Activated T-helper 1 cell treated with anti-CD3 and anti-CD28 coated beads, Interleukin-12 subunit alpha, Interleukin-12 subunit beta, Interleukin-2, Interleukin-4 antibody, amounts not matched to agents 30 ng/mL and 10 ng/mL and 1 ng/mL, durations not matched to agents 14 hours and 24 hours and 36 hours (primary cell): ENCODE measurements around the gene POLR3GL. TPM values are rescaled to one million over a fixed set of nuclear protein-coding genes. Genes with fewer than 3 reads are reported as not detected.
"Not testable (repeated sequence)": the region's sequence is repeated elsewhere in the genome, so short reads cannot be mapped to it uniquely, and the experiment has no call there.

ENCODE experiments used
- DNase-seq: peaks from one replicate; pipeline ENCODE4 v3.0.0; 2021; ENCODE audit warnings: low spot score
- H3K27ac Mint-ChIP-seq: one replicate; pipeline ENCODE4 v1.8.0; 2021; ENCODE audit warnings: mild to moderate bottlenecking, mixed read lengths
- H3K27me3 Mint-ChIP-seq: one replicate; pipeline ENCODE4 v1.8.0; 2022; ENCODE audit warnings: mild to moderate bottlenecking, moderate library complexity, mixed read lengths; ENCODE audit not compliant: insufficient read depth
- H3K36me3 Mint-ChIP-seq: one replicate; pipeline ENCODE4 v1.8.0; 2021; ENCODE audit warnings: low read depth, mixed read lengths
- H3K4me1 Mint-ChIP-seq: one replicate; pipeline ENCODE4 v1.8.0; 2021; ENCODE audit warnings: low read depth, mixed read lengths
- H3K4me3 Mint-ChIP-seq: one replicate; pipeline ENCODE4 v1.8.0; 2021; ENCODE audit warnings: mild to moderate bottlenecking, moderate library complexity, mixed read lengths
- H3K9me3 Mint-ChIP-seq: one replicate; pipeline ENCODE4 v1.8.0; 2021; ENCODE audit warnings: mixed read lengths
- intact Hi-C: fragments of 100-400 bp; cut with micrococcal nuclease; formaldehyde crosslinking; loops from one replicate; pipeline ENCODE4 v1.15.1; 2024
- total RNA-seq: library from RNA; stranded (reverse); gene quantifications from 2 replicates; pipeline ENCODE4 v1.2.3, GENCODE V29; 2022

Gene POLR3GL
- total RNA-seq, 1 donor from 2014 or later = 10.6 TPM

DNA sequence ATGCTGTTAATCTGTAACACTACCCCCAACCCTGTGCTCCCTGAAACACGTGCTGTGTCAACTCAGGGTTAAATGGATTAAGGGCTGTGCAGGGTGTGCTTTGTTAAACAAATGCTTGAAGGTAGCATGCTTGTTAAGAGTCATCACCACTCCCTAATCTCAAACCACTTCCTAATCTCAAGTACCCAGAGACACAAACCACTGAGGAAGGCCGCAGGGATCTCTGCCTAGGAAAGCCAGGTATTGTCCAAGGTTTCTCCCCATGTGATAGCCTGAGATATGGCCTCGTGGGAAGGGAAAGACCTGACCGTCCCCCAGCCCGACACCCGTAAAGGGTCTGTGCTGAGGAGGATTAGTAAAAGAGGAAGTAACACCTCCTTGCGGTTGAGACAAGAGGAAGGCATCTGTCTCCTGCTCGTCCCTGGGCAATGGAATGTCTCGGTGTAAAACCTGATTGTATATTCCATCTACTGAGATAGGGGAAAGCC is 31.9 kb upstream of the POLR3GL start:
- intact Hi-C loops, H3K27me3 Mint-ChIP-seq, DNase-seq, H3K9me3 Mint-ChIP-seq: not testable (repeated sequence)
- peaks cover 18% of the 10 kb centered on the region for H3K4me1 Mint-ChIP-seq
- H3K4me3 Mint-ChIP-seq = peak overlapping the region; percentile 58
- peak overlapping the region; percentile 69 for H3K27ac Mint-ChIP-seq
- H3K36me3 Mint-ChIP-seq = peaks cover 24% of the 10 kb centered on the region

DNA sequence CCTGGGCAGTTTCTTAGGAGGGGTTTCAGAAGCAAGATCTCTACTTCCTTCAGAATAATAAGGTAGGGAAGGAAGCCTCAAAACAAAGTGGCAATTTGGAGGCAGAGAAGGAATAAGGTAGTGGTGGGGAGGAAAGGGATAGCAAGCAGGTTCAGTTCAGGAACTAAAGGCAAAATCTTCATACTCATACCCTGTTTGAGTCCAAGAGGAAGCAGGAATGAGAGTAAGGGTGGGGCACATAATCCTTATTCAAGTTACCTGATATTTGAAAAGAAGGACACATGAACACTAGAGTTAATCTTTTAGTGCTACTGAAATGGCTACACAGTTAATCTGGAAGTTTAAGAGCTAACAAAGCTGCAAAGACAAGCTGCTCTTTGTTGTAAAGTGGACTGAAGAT is 28.8 kb upstream of the POLR3GL start:
- intact Hi-C loops = no loop called here
- Mint-ChIP-seq H3K4me3 (no peak overlapping the region), H3K27ac (no peak overlapping the region), H3K4me1 (peaks cover 18% of the 10 kb centered on the region), H3K9me3 (no peaks in the 10 kb centered on the region), H3K27me3 (no peaks in the 10 kb centered on the region), H3K36me3 (peaks cover 24% of the 10 kb centered on the region)
- no peak for DNase-seq

DNA sequence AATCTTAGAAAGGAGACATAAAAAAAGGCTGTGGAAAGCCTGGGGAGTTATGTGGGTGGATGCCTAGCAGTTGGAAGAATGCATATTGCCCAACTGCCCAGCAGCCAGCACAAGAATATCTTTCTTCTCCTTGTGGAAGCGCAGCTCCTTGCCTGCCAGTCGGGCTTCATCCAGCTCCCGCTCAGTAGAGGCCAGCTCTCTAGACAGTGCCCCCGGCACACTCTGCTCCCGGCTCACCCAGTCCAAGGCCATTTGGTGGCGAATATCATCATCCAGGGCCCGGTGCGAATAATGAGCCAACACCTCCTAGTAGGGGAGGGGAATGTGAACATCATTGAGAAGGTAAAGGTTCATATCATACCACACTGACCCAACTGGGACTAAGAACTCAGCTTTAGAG is 28.2 kb upstream of the POLR3GL start:
- Mint-ChIP-seq H3K36me3 (peaks cover 22% of the 10 kb centered on the region), H3K9me3 (no peaks in the 10 kb centered on the region), H3K4me3 (no peak overlapping the region), H3K27me3 (no peaks in the 10 kb centered on the region), H3K4me1 (peaks cover 18% of the 10 kb centered on the region), H3K27ac (no peak overlapping the region)
- intact Hi-C loops = no loop called here
- no peak for DNase-seq

DNA sequence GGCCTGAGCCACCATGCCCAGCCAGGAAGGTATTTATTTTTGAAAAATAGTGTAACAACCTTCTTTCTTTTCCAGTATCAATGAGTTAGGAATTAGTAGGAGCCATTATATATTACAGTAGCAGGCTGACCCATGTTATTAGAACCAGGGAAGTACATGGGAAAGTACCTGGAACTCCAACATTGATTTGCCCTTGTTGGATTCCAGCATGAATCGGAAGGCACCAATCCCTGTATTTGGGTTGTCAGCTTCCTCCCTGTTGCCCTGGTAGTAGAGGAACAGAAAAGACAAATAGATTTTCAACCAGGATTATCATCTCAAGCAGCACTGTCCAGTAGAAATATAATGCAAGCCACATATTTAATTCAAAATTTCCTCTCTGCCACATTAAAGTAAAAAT is 27.1 kb upstream of the POLR3GL start:
- no peak overlapping the region for H3K4me3 Mint-ChIP-seq
- no peak overlapping the region for H3K27ac Mint-ChIP-seq
- peaks cover 14% of the 10 kb centered on the region for H3K4me1 Mint-ChIP-seq
- no peak for DNase-seq
- no peaks in the 10 kb centered on the region for H3K9me3 Mint-ChIP-seq
- no peaks in the 10 kb centered on the region for H3K27me3 Mint-ChIP-seq
- intact Hi-C loops = no loop called here
- H3K36me3 Mint-ChIP-seq = peaks cover 27% of the 10 kb centered on the region

DNA sequence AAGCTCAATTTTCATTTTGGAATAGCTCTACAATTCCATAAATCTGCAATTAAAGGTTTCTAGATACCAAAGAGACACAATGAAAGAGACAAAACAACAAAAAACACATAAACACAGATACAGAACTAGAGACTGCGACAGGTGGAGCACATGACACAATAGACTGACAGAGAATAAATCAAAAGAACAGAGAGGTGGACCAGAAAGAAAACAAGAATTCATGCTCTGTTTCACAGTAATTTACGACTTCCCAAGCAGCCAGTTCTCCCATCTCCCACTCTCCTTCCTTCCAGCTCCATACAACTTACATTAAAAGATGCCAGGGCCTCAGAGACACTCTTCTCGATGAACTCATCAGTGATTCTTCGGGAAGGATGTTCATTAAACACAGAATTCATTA is 22.1 kb upstream of the POLR3GL start:
- H3K27ac Mint-ChIP-seq = no peak overlapping the region
- intact Hi-C loops = no loop called here
- H3K36me3 Mint-ChIP-seq = peaks cover 24% of the 10 kb centered on the region
- no peak for DNase-seq
- no peaks in the 10 kb centered on the region for H3K4me1 Mint-ChIP-seq
- no peak overlapping the region for H3K4me3 Mint-ChIP-seq
- H3K27me3 Mint-ChIP-seq = no peaks in the 10 kb centered on the region
- H3K9me3 Mint-ChIP-seq = no peaks in the 10 kb centered on the region

DNA sequence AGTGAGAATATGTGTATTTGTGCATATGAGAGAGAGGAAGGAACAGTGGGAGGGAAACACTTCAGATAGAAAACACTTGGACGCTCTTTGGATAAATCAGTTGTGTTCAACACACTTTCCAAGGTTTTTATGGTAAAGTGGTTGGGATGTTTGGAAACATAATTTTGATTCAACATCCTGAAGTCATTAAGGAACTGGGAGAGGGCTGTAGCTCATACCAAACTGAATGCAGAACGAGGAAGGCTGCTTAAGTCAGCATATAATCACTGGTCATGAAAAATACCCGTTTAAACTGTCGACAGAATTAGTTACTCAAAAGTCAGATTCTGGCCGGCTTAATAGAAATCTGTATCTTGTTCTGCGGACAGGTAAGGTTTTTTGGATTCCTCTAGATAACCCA is 21.6 kb upstream of the POLR3GL start:
- intact Hi-C loops = no loop called here
- no peak overlapping the region for H3K4me3 Mint-ChIP-seq
- no peak overlapping the region for H3K27ac Mint-ChIP-seq
- H3K4me1 Mint-ChIP-seq = no peaks in the 10 kb centered on the region
- DNase-seq = no peak
- H3K36me3 Mint-ChIP-seq = peaks cover 24% of the 10 kb centered on the region
- no peaks in the 10 kb centered on the region for H3K9me3 Mint-ChIP-seq
- no peaks in the 10 kb centered on the region for H3K27me3 Mint-ChIP-seq

DNA sequence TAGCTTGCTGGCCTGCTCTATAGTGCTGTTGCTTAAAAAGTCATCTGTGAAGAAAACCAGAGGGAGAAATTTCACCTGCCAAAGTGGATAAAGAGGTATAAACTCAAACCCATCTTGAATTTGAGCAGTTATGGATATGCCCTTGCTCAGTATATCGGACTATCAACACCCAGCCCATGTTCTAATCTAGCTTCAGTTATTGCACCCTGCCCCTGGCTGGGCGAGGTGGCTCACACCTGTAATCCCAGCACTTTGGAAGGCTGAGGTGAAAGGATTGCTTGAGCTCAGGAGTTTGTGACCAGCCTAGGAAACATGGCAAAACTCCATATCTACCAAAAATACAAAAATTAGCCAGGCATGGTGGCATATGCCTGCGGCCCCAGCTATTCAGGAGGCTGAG is 20.0 kb upstream of the POLR3GL start:
- peaks cover 27% of the 10 kb centered on the region for H3K36me3 Mint-ChIP-seq
- H3K9me3 Mint-ChIP-seq = no peaks in the 10 kb centered on the region
- H3K4me1 Mint-ChIP-seq = peaks cover 6% of the 10 kb centered on the region

DNA sequence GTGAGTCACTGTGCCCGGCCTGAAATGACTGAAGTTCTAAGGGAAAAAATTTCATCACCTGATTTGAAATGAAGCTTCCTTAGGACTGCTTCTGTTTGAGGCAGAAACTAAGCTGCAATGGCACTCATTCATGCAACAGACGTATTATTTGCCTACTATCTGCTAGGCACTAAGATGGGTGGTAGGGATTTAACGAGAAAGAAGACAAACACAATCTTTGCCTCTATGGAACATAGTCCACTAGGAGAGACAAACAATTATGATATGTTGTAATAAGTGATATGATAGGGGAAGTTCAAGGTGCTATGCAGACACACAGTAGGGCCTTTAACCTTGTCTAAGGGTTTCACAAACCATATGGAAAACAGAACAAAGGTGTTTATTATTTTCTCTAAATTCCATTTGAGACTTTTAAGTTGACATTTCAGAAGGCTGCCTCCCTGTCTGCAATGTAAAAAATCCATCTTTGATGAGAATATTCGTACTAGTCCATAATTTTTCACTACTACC is 18.0 kb upstream of the POLR3GL start:
- Mint-ChIP-seq H3K9me3 (no peaks in the 10 kb centered on the region), H3K36me3 (peaks cover 28% of the 10 kb centered on the region), H3K27me3 (no peaks in the 10 kb centered on the region), H3K4me3 (no peak overlapping the region), H3K4me1 (peaks cover 9% of the 10 kb centered on the region), H3K27ac (no peak overlapping the region)
- intact Hi-C loops = no loop called here
- no peak for DNase-seq

More for the DNA sequence above, 20.0 kb upstream of the POLR3GL start:
- DNase-seq = no peak
- no peaks in the 10 kb centered on the region for H3K27me3 Mint-ChIP-seq
- intact Hi-C loops = no loop called here
- H3K27ac Mint-ChIP-seq = no peak overlapping the region
- H3K4me3 Mint-ChIP-seq = no peak overlapping the region

DNA sequence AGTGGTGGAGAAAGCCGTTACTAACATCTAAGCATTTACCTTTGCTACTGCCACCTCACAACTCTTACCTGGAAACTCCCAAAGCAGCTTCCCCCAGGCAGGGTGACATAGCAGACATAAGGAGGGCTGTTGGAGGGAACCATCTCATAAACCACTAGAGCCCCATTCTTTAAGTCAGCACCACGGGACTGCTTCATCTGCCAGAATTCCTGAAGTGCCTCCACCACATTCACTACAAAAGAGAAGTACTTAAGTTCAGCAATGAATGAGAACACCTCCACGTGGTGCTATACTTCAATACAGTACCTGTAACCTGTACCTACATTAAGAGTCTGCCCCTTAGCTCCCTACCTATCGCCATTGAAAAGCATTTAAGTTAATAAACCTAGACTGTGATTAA is 16.9 kb upstream of the POLR3GL start:
- H3K4me1 Mint-ChIP-seq = peaks cover 15% of the 10 kb centered on the region
- no peaks in the 10 kb centered on the region for H3K27me3 Mint-ChIP-seq
- peaks cover 27% of the 10 kb centered on the region for H3K36me3 Mint-ChIP-seq

DNA sequence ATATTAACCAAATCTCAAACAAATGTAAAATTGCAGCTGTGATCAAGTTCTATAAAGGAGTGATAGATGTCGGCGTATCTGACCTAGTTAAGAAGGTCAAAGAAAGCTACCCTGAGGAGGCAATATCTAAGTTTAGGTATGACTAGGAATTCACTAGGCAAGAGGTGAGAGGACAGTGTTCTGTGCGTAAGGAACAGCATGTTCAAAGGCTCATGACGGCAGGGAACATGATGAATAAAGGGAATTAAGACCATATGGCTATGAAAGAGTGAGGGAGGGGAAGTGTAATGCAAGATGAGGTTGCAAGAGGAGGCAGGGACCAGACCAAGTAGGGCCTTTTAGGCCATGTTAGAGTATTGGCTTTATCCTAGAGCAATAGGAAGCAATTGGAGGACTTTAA is 15.3 kb upstream of the POLR3GL start:
- intact Hi-C loops = no loop called here
- no peak overlapping the region for H3K4me3 Mint-ChIP-seq
- peaks cover 19% of the 10 kb centered on the region for H3K36me3 Mint-ChIP-seq
- DNase-seq = no peak
- H3K27me3 Mint-ChIP-seq = no peaks in the 10 kb centered on the region
- H3K4me1 Mint-ChIP-seq = peaks cover 16% of the 10 kb centered on the region
- no peak overlapping the region for H3K27ac Mint-ChIP-seq
- H3K9me3 Mint-ChIP-seq = no peaks in the 10 kb centered on the region

More for the DNA sequence above, 16.9 kb upstream of the POLR3GL start:
- H3K4me3 Mint-ChIP-seq = no peak overlapping the region
- no peak overlapping the region for H3K27ac Mint-ChIP-seq
- DNase-seq = no peak
- H3K9me3 Mint-ChIP-seq = no peaks in the 10 kb centered on the region
- intact Hi-C loops = no loop called here

DNA sequence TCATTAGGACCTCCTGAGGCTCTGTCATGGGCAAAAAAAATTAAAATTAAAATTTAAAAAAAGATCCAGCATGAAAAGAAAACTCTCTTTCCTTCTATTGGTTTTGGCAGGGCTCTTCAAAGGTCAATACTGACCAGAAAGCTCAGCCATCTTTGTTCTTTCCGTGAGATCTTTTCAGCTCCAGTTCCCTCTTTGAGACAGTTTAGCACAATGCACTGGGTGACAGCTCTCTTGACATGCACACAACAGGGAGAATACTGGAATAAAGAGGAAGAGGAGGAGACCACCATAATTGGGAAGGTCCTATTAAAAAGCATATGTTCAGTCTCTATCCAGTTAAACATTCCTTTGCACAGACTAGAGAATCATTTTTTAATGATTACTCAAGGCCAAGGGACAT is 13.0 kb upstream of the POLR3GL start:
- Mint-ChIP-seq H3K36me3 (peaks cover 23% of the 10 kb centered on the region), H3K4me3 (no peak overlapping the region), H3K9me3 (no peaks in the 10 kb centered on the region), H3K27ac (no peak overlapping the region), H3K27me3 (no peaks in the 10 kb centered on the region), H3K4me1 (peaks cover 39% of the 10 kb centered on the region)
- intact Hi-C loops = no loop called here
- DNase-seq = no peak

DNA sequence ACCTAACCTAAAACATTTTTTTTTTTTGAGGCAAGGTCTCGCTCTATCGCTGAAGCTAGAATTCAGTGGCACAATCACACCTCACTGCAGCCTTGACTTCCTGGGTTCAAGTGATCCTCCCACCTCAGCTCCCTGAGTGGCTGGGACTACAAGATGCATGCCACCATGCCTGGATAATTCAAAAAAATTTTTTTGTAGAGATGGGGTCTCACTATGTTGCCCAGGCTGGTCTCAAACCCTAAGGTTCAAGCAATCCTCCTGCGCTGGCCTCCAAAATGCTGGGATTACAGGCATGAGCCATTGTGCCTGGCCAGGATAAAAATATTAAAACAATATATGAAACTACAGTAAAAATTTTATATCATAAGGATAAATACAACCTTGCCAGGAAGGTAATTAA is 11.6 kb upstream of the POLR3GL start:
- peaks cover 17% of the 10 kb centered on the region for H3K36me3 Mint-ChIP-seq
- H3K27ac Mint-ChIP-seq = no peak overlapping the region
- DNase-seq = no peak
- intact Hi-C loops = no loop called here
- peaks cover 48% of the 10 kb centered on the region for H3K4me1 Mint-ChIP-seq
- H3K9me3 Mint-ChIP-seq = no peaks in the 10 kb centered on the region
- no peak overlapping the region for H3K4me3 Mint-ChIP-seq
- no peaks in the 10 kb centered on the region for H3K27me3 Mint-ChIP-seq

DNA sequence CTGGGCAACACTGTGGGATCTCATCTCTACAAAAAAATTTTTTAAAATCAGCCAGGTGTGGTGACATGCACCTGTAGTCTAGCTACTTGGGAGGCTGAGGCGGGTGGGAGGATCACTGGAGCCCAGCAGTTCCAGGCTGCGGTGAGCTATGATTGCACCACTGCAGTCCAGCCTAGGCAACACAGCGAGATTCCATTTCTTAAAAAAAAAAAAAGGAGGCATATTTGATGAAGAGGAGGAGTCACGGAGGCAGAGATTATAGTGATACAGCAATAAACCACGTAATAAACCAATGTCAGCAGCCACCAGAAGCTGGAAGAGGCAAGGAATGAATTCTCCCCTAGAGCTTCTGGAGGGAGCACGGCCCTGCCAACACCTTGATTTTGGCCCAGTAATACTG is 10.6 kb upstream of the POLR3GL start:
- peaks cover 57% of the 10 kb centered on the region for H3K4me1 Mint-ChIP-seq
- no peak overlapping the region for H3K4me3 Mint-ChIP-seq
- DNase-seq = no peak
- no peaks in the 10 kb centered on the region for H3K9me3 Mint-ChIP-seq
- H3K36me3 Mint-ChIP-seq = peaks cover 17% of the 10 kb centered on the region
- H3K27ac Mint-ChIP-seq = no peak overlapping the region
- H3K27me3 Mint-ChIP-seq = no peaks in the 10 kb centered on the region
- intact Hi-C loops = no loop called here

DNA sequence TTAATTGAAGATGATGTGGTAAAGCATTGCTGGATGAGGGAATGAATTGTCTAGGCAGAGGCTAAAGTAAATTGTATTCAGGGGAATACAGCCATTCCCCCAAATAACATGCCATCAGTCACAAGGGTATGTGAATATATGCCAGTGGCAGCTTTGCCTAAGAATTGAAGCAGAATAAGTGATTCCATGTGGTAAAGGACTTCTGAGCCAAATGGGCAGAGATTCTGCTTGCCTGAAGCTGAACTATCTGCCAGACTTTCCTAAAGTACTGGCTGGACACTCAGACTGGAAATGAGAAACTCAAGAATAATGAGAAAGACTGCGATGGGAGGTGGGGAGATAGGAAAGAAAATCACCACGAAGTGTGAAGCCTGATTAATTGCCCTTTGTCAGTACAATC is 9.1 kb upstream of the POLR3GL start:
- Mint-ChIP-seq H3K9me3 (no peaks in the 10 kb centered on the region), H3K4me1 (peaks cover 61% of the 10 kb centered on the region), H3K27me3 (no peaks in the 10 kb centered on the region), H3K36me3 (peaks cover 16% of the 10 kb centered on the region), H3K4me3 (peak overlapping the region; percentile 50), H3K27ac (no peak overlapping the region)
- intact Hi-C loops = no loop called here
- DNase-seq = no peak
